HCT116 (cell line): ENCODE data around the gene ATRAID. TPM values are rescaled to one million over a fixed set of nuclear protein-coding genes. Genes with fewer than 3 reads are reported as not detected.

Experiments
- ATAC-seq: fragments of 200-7000 bp; cut with Tn5 transposase; 2 replicates; pipeline ENCODE4 v1.9.1; 2020; ENCODE audit warnings: mild to moderate bottlenecking, moderate library complexity
- BruUV-seq: library from RNA; stranded (reverse); fragments of 400-500 nt; replicated peaks from 2 replicates; lab custom pipeline; 2021; lab: Mats Ljungman, UMichigan
- CTCF ChIA-PET: fragments of 300-600 bp; sonication (Branson Sonifier 250); formaldehyde crosslinking; loops from one replicate; lab custom pipeline; 2021; ENCODE audit warnings: antibody characterized with exemption; lab: Charles Lee
- POLR2A ChIA-PET: fragments of 300-600, 350-600 bp; sonication (Branson Sonifier 250); formaldehyde crosslinking; loops from one replicate; lab custom pipeline; 2021; ENCODE audit warnings: antibody characterized with exemption; lab: Charles Lee
- RAD21 ChIA-PET, 2 experiments: fragments of 300-600 bp; sonication (Branson Sonifier 250); formaldehyde crosslinking; loops; one replicate each; lab custom pipeline; 2023; ENCODE audit warnings: low total read pairs in 2 of 2; ENCODE audit not compliant: uncharacterized antibody in 2 of 2, unreplicated experiment in 2 of 2, low non-redundant PET in 1 of 2; lab: Charles Lee
- DNase-seq: peaks from one replicate; pipeline ENCODE4 v3.0.0-alpha.2; 2010; ENCODE audit warnings: low read depth, low spot score
- H2AFZ ChIP-seq: fragments of 200-600 bp; shearing (Covaris generic), sonication (generic); 2 replicates; pipeline ENCODE4 v1.6.1; 2017; ENCODE audit warnings: low read depth, mixed run types, mixed read lengths, antibody characterized with exemption, low read length; ENCODE audit not compliant: poor library complexity, severe bottlenecking
- H3K27ac ChIP-seq: 2 replicates; pipeline ENCODE4 v1.5.1; 2012; ENCODE audit warnings: low read depth, low read length
- H3K27me3 ChIP-seq: fragments of 200-600 bp; sonication (generic); 2 replicates; pipeline ENCODE4 v1.6.1; 2016; ENCODE audit warnings: mixed run types, low read length, mixed read lengths; ENCODE audit not compliant: insufficient read depth
- H3K36me3 ChIP-seq, 2 experiments: fragments of 200-500 bp in 1 of 2; fragments of 200-600 bp in 1 of 2; sonication (Bioruptor generic) in 1 of 2; sonication (generic) in 1 of 2; 2 replicates each; pipeline versions ENCODE4 v1.5.1 to v1.6.1; 2014 to 2016; ENCODE audit warnings: low read length in 2 of 2, inconsistent platforms in 1 of 2, mixed read lengths in 1 of 2, mixed run types in 1 of 2; ENCODE audit not compliant: insufficient read depth in 2 of 2, control insufficient read depth in 1 of 2
- H3K4me1 ChIP-seq, 2 experiments: fragments of 200-600 bp in 1 of 2; sonication (generic) in 1 of 2; 2 replicates each; pipeline versions ENCODE4 v1.5.1 to v1.6.1; 2012 to 2017; ENCODE audit warnings: low read length in 2 of 2, inconsistent platforms in 1 of 2, mild to moderate bottlenecking in 1 of 2, mixed read lengths in 1 of 2, mixed run types in 1 of 2, moderate library complexity in 1 of 2; ENCODE audit not compliant: insufficient read depth in 2 of 2, control insufficient read depth in 1 of 2
- H3K4me2 ChIP-seq: fragments of 200-600 bp; sonication (generic); 2 replicates; pipeline ENCODE4 v1.6.1; 2017; ENCODE audit warnings: mixed run types, low read length, mixed read lengths
- H3K4me3 ChIP-seq, 2 experiments: fragments of 200-600 bp in 1 of 2; sonication (generic) in 1 of 2; replicated peaks in 1 of 2; 2 replicates each; pipeline ENCODE4 v1.5.1; 2011 to 2016; ENCODE audit warnings: low read length in 2 of 2, control low read depth in 1 of 2, low read depth in 1 of 2, mild to moderate bottlenecking in 1 of 2, mixed read lengths in 1 of 2, mixed run types in 1 of 2
- H3K79me2 ChIP-seq: fragments of 200-600 bp; sonication (generic); 2 replicates; pipeline ENCODE4 v1.6.1; 2017; ENCODE audit warnings: mild to moderate bottlenecking, mixed run types, low read length, moderate library complexity, mixed read lengths; ENCODE audit not compliant: insufficient read depth
- H3K9ac ChIP-seq: fragments of 200-600 bp; sonication (generic); 2 replicates; pipeline ENCODE4 v1.6.1; 2016; ENCODE audit warnings: low read length, mixed read lengths
- H3K9me2 ChIP-seq: fragments of 200-600 bp; sonication (generic), shearing (Covaris generic); 2 replicates; pipeline ENCODE4 v1.6.1; 2017; ENCODE audit warnings: mixed run types, mild to moderate bottlenecking, moderate library complexity; ENCODE audit not compliant: insufficient read depth
- H3K9me3 ChIP-seq, 2 experiments: fragments of 200-500 bp in 1 of 2; fragments of 200-600 bp in 1 of 2; sonication (Bioruptor generic) in 1 of 2; sonication (generic) in 1 of 2; 2 replicates each; pipeline ENCODE4 v1.6.1; 2014 to 2017; ENCODE audit warnings: low read length in 2 of 2, mixed read lengths in 2 of 2, inconsistent platforms in 1 of 2, low read depth in 1 of 2, mild to moderate bottlenecking in 1 of 2, mixed run types in 1 of 2, moderate library complexity in 1 of 2; ENCODE audit not compliant: control insufficient read depth in 1 of 2, insufficient read depth in 1 of 2
- H4K20me1 ChIP-seq: fragments of 200-600 bp; sonication (generic), shearing (Covaris generic); 2 replicates; pipeline ENCODE4 v1.6.1; 2017; ENCODE audit warnings: mixed run types, mild to moderate bottlenecking, moderate library complexity; ENCODE audit not compliant: insufficient read depth
- ATF3 ChIP-seq: IDR thresholded peaks from 2 replicates; pipeline ENCODE4 v1.6.1; 2012
- CBX3 ChIP-seq: IDR thresholded peaks from 2 replicates; pipeline ENCODE4 v1.6.1; 2012; ENCODE audit warnings: low read depth
- CEBPB ChIP-seq: IDR thresholded peaks from 2 replicates; pipeline ENCODE4 v1.6.1; 2012; ENCODE audit warnings: low read depth
- CTCF ChIP-seq, 3 experiments: fragments of 200-600 bp in 1 of 3; sonication (generic) in 1 of 3; IDR thresholded peaks in 2 of 3; conservative IDR thresholded peaks in 1 of 3; 2 replicates each; pipeline ENCODE4 v1.5.1; 2012 to 2017; ENCODE audit warnings: low read depth in 2 of 3, low read length in 2 of 3, antibody characterized with exemption in 1 of 3, borderline replicate concordance in 1 of 3, control low read depth in 1 of 3, mild to moderate bottlenecking in 1 of 3, mixed read lengths in 1 of 3, mixed run types in 1 of 3, moderate library complexity in 1 of 3; ENCODE audit not compliant: insufficient read depth in 1 of 3
- EGR1 ChIP-seq: IDR thresholded peaks from 2 replicates; pipeline ENCODE4 v1.6.1; 2012; ENCODE audit warnings: low read depth
- ELF1 ChIP-seq: IDR thresholded peaks from 2 replicates; pipeline ENCODE4 v1.6.1; 2012; ENCODE audit warnings: low read depth, borderline replicate concordance
- EZH2 ChIP-seq: fragments of 200-600 bp; sonication (generic); IDR thresholded peaks from 2 replicates; pipeline ENCODE4 v1.6.1; 2017; ENCODE audit warnings: antibody characterized with exemption, mixed run types
- EZH2phosphoT487 ChIP-seq: fragments of 200-600 bp; IDR thresholded peaks from 2 replicates; pipeline ENCODE4 v1.6.1; 2018; ENCODE audit warnings: antibody characterized with exemption, borderline replicate concordance
- FOSL1 ChIP-seq: IDR thresholded peaks from 2 replicates; pipeline ENCODE4 v1.6.1; 2012; ENCODE audit warnings: low read depth
- JUND ChIP-seq: IDR thresholded peaks from 2 replicates; pipeline ENCODE4 v1.6.1; 2012
- POLR2A ChIP-seq: IDR thresholded peaks from 2 replicates; pipeline ENCODE4 v1.7.0; 2011; ENCODE audit warnings: borderline replicate concordance; ENCODE audit not compliant: insufficient read depth, insufficient read length; ENCODE audit errors: extremely low read depth
- RAD21 ChIP-seq: IDR thresholded peaks from 2 replicates; pipeline ENCODE4 v1.6.1; 2012; ENCODE audit warnings: low read depth, mild to moderate bottlenecking
- REST ChIP-seq: IDR thresholded peaks from 2 replicates; pipeline ENCODE4 v1.6.1; 2012; ENCODE audit warnings: low read depth
- SIN3A ChIP-seq: IDR thresholded peaks from 2 replicates; pipeline ENCODE4 v1.6.1; 2012; ENCODE audit warnings: low read depth
- SP1 ChIP-seq: IDR thresholded peaks from 2 replicates; pipeline ENCODE4 v1.6.1; 2012; ENCODE audit warnings: low read depth
- SRF ChIP-seq: IDR thresholded peaks from 2 replicates; pipeline ENCODE4 v1.6.1; 2012; ENCODE audit warnings: low read depth
- TCF7L2 ChIP-seq: IDR thresholded peaks from 2 replicates; pipeline ENCODE4 v1.7.0; 2011; ENCODE audit warnings: borderline replicate concordance, inconsistent platforms; ENCODE audit not compliant: insufficient read depth, insufficient read length; ENCODE audit errors: extremely low read depth
- YY1 ChIP-seq: IDR thresholded peaks from 2 replicates; pipeline ENCODE4 v1.6.1; 2011; ENCODE audit warnings: low read length, low read depth, moderate library complexity, mild to moderate bottlenecking; ENCODE audit not compliant: insufficient replicate concordance; ENCODE audit errors: extremely low read depth
- ZNF274 ChIP-seq: fragments of 200-500 bp; sonication (Bioruptor generic); IDR thresholded peaks from 2 replicates; pipeline ENCODE4 v1.6.1; 2014; ENCODE audit warnings: mild to moderate bottlenecking, low read depth, low read length, inconsistent platforms
- intact Hi-C: fragments of 100-400 bp; cut with micrococcal nuclease; formaldehyde crosslinking; loops from 2 replicates; pipeline ENCODE4 v1.10.0; 2022
- total RNA-seq: library from RNA; stranded (reverse); gene quantifications from one replicate; pipeline ENCODE4 v1.2.1, GENCODE V29; 2021; ENCODE audit not compliant: unreplicated experiment
- TF ChIP-seq, protein P1 (sequence below): IDR thresholded peaks from 2 replicates; pipeline ENCODE4 v1.6.1; 2012

The ATRAID gene
- total RNA-seq, 1 experiment from 2014 or later: 93.6 TPM

GRCh38 chr2:27249891-27250651 lies 38.2 kb downstream of the ATRAID start:
- Histone ChIP-seq H3K9ac (peak overlapping the region; percentile 21; the same call in 1 of the 2 replicates), H3K27ac (no peak overlapping the region), H3K9me3 (no peaks in the 10 kb centered on the region), H3K9me2 (no peaks in the 10 kb centered on the region), H4K20me1 (no peaks in the 10 kb centered on the region), H3K27me3 (no peaks in the 10 kb centered on the region), H3K4me2 (peak overlapping the region; percentile 41), H3K4me1 (peaks cover 0 to 10% of the 10 kb centered on the region in 2 experiments; a peak in 2 of 4 replicates), H2AFZ (peak overlapping the region; percentile 12), H3K36me3 (no peaks in the 10 kb centered on the region), H3K4me3 (no peak overlapping the region), H3K79me2 (no peaks in the 10 kb centered on the region)
- intact Hi-C loops: loop anchor here (1.0 kb wide), 2 partner anchors 30 to 53 kb away; no protein-coding TSS in a partner anchor
- BruUV-seq: no TSS peak
- DNase-seq: peak; percentile 23
- ATAC-seq: peak; percentile 89
- CTCF ChIA-PET: interaction anchor here (0.6 to 2.1 kb wide), 2 partner anchors 53 to 112 kb away, joined by 3 to 8 read pairs; no protein-coding TSS in a partner anchor
- RAD21 ChIA-PET: no interaction called here
- POLR2A ChIA-PET: no interaction called here
- TF ChIP-seq ZNF274 (no peak), FOSL1 (no peak), ELF1 (no peak), CTCF (IDR thresholded peaks at IDR 0.05 in 2 of 3, conservative IDR thresholded peaks at IDR 0.05 in 1 of 3; ENCODE audit: borderline replicate concordance in 1 of 3, insufficient read depth in 1 of 3, low read depth in 2 of 3, low read length in 2 of 3) (peak; percentile 91 to 95 (median 94)), POLR2A (no peak), RAD21 (peak; percentile 95), SIN3A (no peak), CEBPB (no peak), TCF7L2 (no peak), EZH2 (no peak), ATF3 (no peak), JUND (no peak), CBX3 (no peak), EZH2phosphoT487 (no peak), EGR1 (no peak), REST (no peak), SP1 (no peak), YY1 (no peak), SRF (no peak)
- TF ChIP-seq, protein P1, sequence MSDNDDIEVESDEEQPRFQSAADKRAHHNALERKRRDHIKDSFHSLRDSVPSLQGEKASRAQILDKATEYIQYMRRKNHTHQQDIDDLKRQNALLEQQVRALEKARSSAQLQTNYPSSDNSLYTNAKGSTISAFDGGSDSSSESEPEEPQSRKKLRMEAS: peak; percentile 54; the same call in 1 of the 2 replicates
